PC-3 (cell line): ENCODE measurements around the gene HSPA1A. TPM values are rescaled to one million over a fixed set of nuclear protein-coding genes. Genes with fewer than 3 reads are reported as not detected.
A peak's percentile ranks its signal among the peaks of the same experiment; 100 is the strongest.

Source experiments
- ATAC-seq: fragments of 200-7000 bp; cut with Tn5 transposase; 2 replicates; pipeline ENCODE4 v1.9.1; 2020; ENCODE audit warnings: mild to moderate bottlenecking, moderate library complexity
- BruUV-seq: library from RNA; stranded (reverse); fragments of 400-500 nt; replicated peaks from 2 replicates; lab custom pipeline; 2021; lab: Mats Ljungman, UMichigan
- CTCF ChIA-PET: fragments of 300-600 bp; sonication (Branson Sonifier 250); formaldehyde crosslinking; loops from one replicate; lab custom pipeline; 2022; ENCODE audit warnings: antibody characterized with exemption; lab: Charles Lee
- POLR2A ChIA-PET: fragments of 300-600 bp; sonication (Branson Sonifier 250); formaldehyde crosslinking; loops from one replicate; lab custom pipeline; 2022; ENCODE audit warnings: antibody characterized with exemption; ENCODE audit not compliant: unreplicated experiment; lab: Charles Lee
- DNase-seq: peaks from one replicate; pipeline ENCODE4 v3.0.0-alpha.2; 2015
- H2AFZ ChIP-seq: fragments of 300-600 bp; sonication (generic); 2 replicates; pipeline ENCODE4 v1.6.0; 2016; ENCODE audit warnings: antibody characterized with exemption, low read length
- H3F3A ChIP-seq: fragments of 300-600 bp; sonication (generic); one replicate; pipeline ENCODE4 v1.6.0; 2017; ENCODE audit warnings: antibody characterized with exemption, low read length, control low read depth, mild to moderate bottlenecking; ENCODE audit not compliant: unreplicated experiment
- H3K27ac ChIP-seq: fragments of 300-600 bp; sonication (generic); 2 replicates; pipeline ENCODE4 v1.5.1; 2016; ENCODE audit warnings: mild to moderate bottlenecking, low read length
- H3K27me3 ChIP-seq: fragments of 300-600 bp; sonication (generic); 2 replicates; pipeline ENCODE4 v1.6.1; 2016; ENCODE audit warnings: low read length, mixed read lengths
- H3K36me3 ChIP-seq: fragments of 300-600 bp; sonication (generic); 2 replicates; pipeline ENCODE4 v1.6.1; 2016; ENCODE audit warnings: low read depth, mixed run types, low read length, mixed read lengths
- H3K4me1 ChIP-seq: fragments of 300-600 bp; sonication (generic); 2 replicates; pipeline ENCODE4 v1.5.1; 2016; ENCODE audit warnings: low read length; ENCODE audit not compliant: insufficient read depth
- H3K4me2 ChIP-seq: fragments of 300-600 bp; sonication (generic); 2 replicates; pipeline ENCODE4 v1.6.0; 2016; ENCODE audit warnings: low read length
- H3K4me3 ChIP-seq: fragments of 300-600 bp; sonication (generic); 2 replicates; pipeline ENCODE4 v1.5.1; 2016; ENCODE audit warnings: mild to moderate bottlenecking, low read length, mixed read lengths
- H3K79me2 ChIP-seq: fragments of 300-600 bp; sonication (generic); 2 replicates; pipeline ENCODE4 v1.6.1; 2017; ENCODE audit warnings: low read length, mixed read lengths
- H3K9ac ChIP-seq: fragments of 300-600 bp; sonication (generic); 2 replicates; pipeline ENCODE4 v1.6.0; 2016; ENCODE audit warnings: mild to moderate bottlenecking, low read length
- H3K9me2 ChIP-seq: fragments of 300-600 bp; sonication (generic); replicated peaks from 2 replicates; pipeline ENCODE4 v1.6.1; 2016; ENCODE audit warnings: mixed run types, low read length, mixed read lengths
- H3K9me3 ChIP-seq: fragments of 300-600 bp; sonication (generic); 2 replicates; pipeline ENCODE4 v1.6.1; 2016; ENCODE audit warnings: low read length, mixed read lengths
- H4K20me1 ChIP-seq: fragments of 300-600 bp; sonication (generic); 2 replicates; pipeline ENCODE4 v1.6.1; 2016; ENCODE audit warnings: low read length, mixed read lengths
- CTCF ChIP-seq: fragments of 300-600 bp; sonication (generic); conservative IDR thresholded peaks from 2 replicates; pipeline ENCODE4 v1.5.1; 2017; ENCODE audit warnings: antibody characterized with exemption, low read depth, mild to moderate bottlenecking, low read length
- EZH2 ChIP-seq: fragments of 300-600 bp; sonication (generic); IDR thresholded peaks from one replicate; pipeline ENCODE4 v1.6.1; 2017; ENCODE audit warnings: antibody characterized with exemption, mild to moderate bottlenecking, low read length; ENCODE audit not compliant: unreplicated experiment
- EZH2phosphoT487 ChIP-seq: fragments of 300-600 bp; sonication (generic); IDR thresholded peaks from 2 replicates; pipeline ENCODE4 v1.6.1; 2018; ENCODE audit warnings: mild to moderate bottlenecking, antibody characterized with exemption, low read length, borderline replicate concordance
- intact Hi-C: fragments of 100-400 bp; cut with micrococcal nuclease; formaldehyde crosslinking; loops from 2 replicates; pipeline ENCODE4 v1.9.0; 2023
- total RNA-seq: library from RNA; depleted of rRNA; stranded (reverse); fragments of >200 nt; gene quantifications from 2 replicates; pipeline ENCODE4 v1.2.3, GENCODE V29; 2014

Gene HSPA1A
- total RNA-seq, 1 experiment from 2014 or later, result 269 TPM

DNA sequence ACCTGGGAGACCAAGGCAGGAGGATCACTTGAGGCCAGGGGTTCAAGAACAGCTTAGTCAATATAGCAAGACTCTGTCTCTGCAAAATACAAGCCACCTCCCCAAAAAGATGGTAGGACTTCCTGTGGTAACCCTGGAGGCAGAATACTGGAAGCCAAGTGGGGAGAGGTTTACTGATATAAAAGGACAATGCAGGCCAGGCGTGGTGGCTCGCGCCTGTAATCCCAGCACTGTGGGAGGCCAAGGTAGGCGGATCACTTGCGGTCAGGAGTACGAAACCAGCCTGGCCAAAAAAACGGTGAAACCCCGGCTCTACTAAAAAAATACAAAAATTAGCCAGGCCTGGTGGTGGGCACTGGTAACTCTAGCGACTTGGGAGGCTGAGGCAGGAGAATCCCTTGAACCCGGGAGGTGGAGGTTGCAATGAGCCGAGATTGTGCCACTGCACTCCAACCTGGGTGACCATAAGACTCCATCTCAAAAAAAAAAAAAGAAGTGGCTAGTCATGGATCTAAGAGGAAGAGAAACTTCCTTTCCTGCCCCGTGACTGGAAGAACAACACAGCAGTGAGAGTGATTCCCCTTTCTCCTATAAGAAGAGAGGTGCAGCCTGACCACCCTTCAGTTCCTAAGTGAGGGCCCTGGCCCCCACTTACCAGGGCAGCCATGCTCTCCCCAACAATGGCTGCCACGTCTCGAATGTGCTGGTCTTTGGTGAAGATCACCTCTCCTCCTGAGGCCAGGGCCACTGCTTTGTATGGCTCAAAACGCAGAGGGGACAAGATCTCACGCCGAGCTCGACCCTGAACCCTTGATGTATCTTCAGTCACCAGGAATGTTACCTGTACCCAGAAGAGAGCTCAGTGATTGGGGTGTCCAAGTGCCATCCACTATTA is 46.7 kb upstream of the HSPA1A start:
- ATAC-seq, result no peak
- Histone ChIP-seq H3K27me3 (no peaks in the 10 kb centered on the region), H3K27ac (no peak overlapping the region), H2AFZ (no peak overlapping the region), H3K9me3 (no peaks in the 10 kb centered on the region), H3K4me1 (0 out of 2 replicates have a peak, but pooled peaks cover under 1% of the 10 kb centered on the region), H3K36me3 (peaks cover 2% of the 10 kb centered on the region; the same call in 1 of the 2 replicates), H3K9ac (no peak overlapping the region), H3K4me2 (no peak overlapping the region), H3K4me3 (no peak overlapping the region), H3K9me2 (no peaks in the 10 kb centered on the region), H3F3A (no peaks in the 10 kb centered on the region), H4K20me1 (no peaks in the 10 kb centered on the region), H3K79me2 (no peaks in the 10 kb centered on the region)
- no TSS peak for BruUV-seq
- DNase-seq, result no peak
- CTCF ChIA-PET, result interaction anchor here (1.4 kb wide), 1 partner anchor 16 kb away, joined by 6 read pairs; no protein-coding TSS in a partner anchor
- POLR2A ChIA-PET, result no interaction called here
- TF ChIP-seq EZH2, result no peak
- TF ChIP-seq CTCF, result no peak
- no peak for TF ChIP-seq EZH2phosphoT487
- intact Hi-C loops, result loop anchor here (1.0 to 10.0 kb wide), 3 partner anchors 39 to 88 kb away; partner anchors contain the start of genes DDAH2 and LY6G6D

GRCh38 chr6:31769684-31770371 is 45.5 kb upstream of the HSPA1A start:
- H3K4me2 ChIP-seq, result no peak overlapping the region
- DNase-seq, result peak; percentile 85

More at GRCh38 chr6:31769684-31770371, 45.5 kb upstream of the HSPA1A start:
- no peak overlapping the region for H3K9ac ChIP-seq
- TF ChIP-seq EZH2phosphoT487 (no peak), EZH2 (no peak), CTCF (peak; percentile 92)
- no peaks in the 10 kb centered on the region for H4K20me1 ChIP-seq
- no peaks in the 10 kb centered on the region for H3K9me2 ChIP-seq
- no peaks in the 10 kb centered on the region for H3K79me2 ChIP-seq
- POLR2A ChIA-PET, result interaction anchor here (0.7 kb wide), 1 partner anchor 189 kb away, joined by 3 read pairs; no protein-coding TSS in a partner anchor
- H3K4me1 ChIP-seq, result no peaks in the 10 kb centered on the region
- no TSS peak for BruUV-seq
- intact Hi-C loops, result loop anchor here (1.0 to 10.0 kb wide), 3 partner anchors 41 to 90 kb away; partner anchors contain the start of genes DDAH2 and LY6G6D
- H3K9me3 ChIP-seq, result no peaks in the 10 kb centered on the region
- H3F3A ChIP-seq, result no peaks in the 10 kb centered on the region
- ATAC-seq, result peak; percentile 64
- no peaks in the 10 kb centered on the region for H3K27me3 ChIP-seq
- peaks cover 2% of the 10 kb centered on the region; the same call in 1 of the 2 replicates for H3K36me3 ChIP-seq
- H3K4me3 ChIP-seq, result no peak overlapping the region
- CTCF ChIA-PET, result interaction anchor here (0.6 to 1.4 kb wide), 9 partner anchors 17 to 174 kb away, joined by 3 to 7 read pairs (median 3); partner anchors contain the start of genes DDAH2, LY6G5C and MSH5
- no peak overlapping the region for H2AFZ ChIP-seq
- no peak overlapping the region for H3K27ac ChIP-seq
